Panc1 (cell line): Measurements from ENCODE around the gene ACTN3. TPM values are rescaled to one million over a fixed set of nuclear protein-coding genes. Genes with fewer than 3 reads are reported as not detected.

Source experiments
- ATAC-seq: fragments of 200-7000 bp; cut with Tn5 transposase; 2 replicates; pipeline ENCODE4 v1.9.1; 2020; ENCODE audit warnings: mild to moderate bottlenecking, moderate library complexity
- BruUV-seq: library from RNA; stranded (reverse); fragments of 400-500 nt; replicated peaks from 2 replicates; lab custom pipeline; 2021; lab: Mats Ljungman, UMichigan
- CTCF ChIA-PET: fragments of 300-600 bp; sonication (Branson Sonifier 250); formaldehyde crosslinking; loops from one replicate; lab custom pipeline; 2022; ENCODE audit warnings: antibody characterized with exemption; lab: Charles Lee
- POLR2A ChIA-PET: fragments of 300-600 bp; sonication (Branson Sonifier 250); formaldehyde crosslinking; loops from one replicate; lab custom pipeline; 2022; ENCODE audit warnings: antibody characterized with exemption; lab: Charles Lee
- DNase-seq: peaks from one replicate; pipeline ENCODE4 v3.0.0-alpha.2; 2010; ENCODE audit warnings: low read depth, low spot score
- H3K27ac ChIP-seq: 2 replicates; pipeline ENCODE4 v1.5.1; 2011; ENCODE audit warnings: mild to moderate bottlenecking, low read length, inconsistent platforms
- H3K27me3 ChIP-seq: fragments of 200-500 bp; sonication (Bioruptor generic); 2 replicates; pipeline ENCODE4 v1.6.0; 2014; ENCODE audit warnings: low read length, inconsistent platforms; ENCODE audit not compliant: control insufficient read depth, insufficient read depth
- H3K36me3 ChIP-seq: fragments of 200-500 bp; sonication (Bioruptor generic); 2 replicates; pipeline ENCODE4 v1.5.1; 2014; ENCODE audit warnings: inconsistent platforms, mild to moderate bottlenecking, low read length, moderate library complexity; ENCODE audit not compliant: control insufficient read depth, insufficient read depth
- H3K4me1 ChIP-seq: 2 replicates; pipeline ENCODE4 v1.5.1; 2011; ENCODE audit warnings: inconsistent platforms, mild to moderate bottlenecking, low read length, moderate library complexity; ENCODE audit not compliant: control insufficient read depth, insufficient read depth
- H3K4me3 ChIP-seq, 2 experiments: 2 replicates each; pipeline ENCODE4 v1.5.1; 2011 to 2012; ENCODE audit warnings: low read depth in 2 of 2, low read length in 2 of 2, mild to moderate bottlenecking in 2 of 2, inconsistent platforms in 1 of 2, moderate library complexity in 1 of 2
- H3K9me3 ChIP-seq: fragments of 200-500 bp; sonication (Bioruptor generic); 2 replicates; pipeline ENCODE4 v1.5.1; 2014; ENCODE audit warnings: low read depth, mild to moderate bottlenecking, inconsistent platforms, low read length, moderate library complexity; ENCODE audit not compliant: control insufficient read depth, insufficient read depth
- POLR2AphosphoS5 ChIP-seq: IDR thresholded peaks from 2 replicates; pipeline ENCODE4 v1.6.1; 2012; ENCODE audit warnings: mild to moderate bottlenecking, low read depth, low read length, moderate library complexity
- SIN3A ChIP-seq: IDR thresholded peaks from 2 replicates; pipeline ENCODE4 v1.6.1; 2012; ENCODE audit warnings: low read depth, mild to moderate bottlenecking, low read length, moderate library complexity, borderline replicate concordance; ENCODE audit not compliant: insufficient read depth
- TCF7L2 ChIP-seq: IDR thresholded peaks from 2 replicates; pipeline ENCODE4 v1.6.1; 2011; ENCODE audit warnings: mild to moderate bottlenecking, low read depth, low read length, inconsistent platforms
- in situ Hi-C: cut with HindIII; loops from 2 replicates; pipeline ENCODE4 v1.10.0; 2016; ENCODE audit warnings: low sequenced_read_pairs, low pct_unique_long_range_greater_than_20kb
- intact Hi-C: fragments of 100-400 bp; cut with micrococcal nuclease; formaldehyde crosslinking; loops from one replicate; pipeline ENCODE4 v1.10.0; 2022; ENCODE audit not compliant: unreplicated experiment
- total RNA-seq: library from RNA; stranded (reverse); gene quantifications from one replicate; pipeline ENCODE4 v1.2.1, GENCODE V29; 2021; ENCODE audit not compliant: unreplicated experiment
- TF ChIP-seq, protein P1 (sequence below), 2 experiments: IDR thresholded peaks; 2 replicates each; pipeline ENCODE4 v1.6.1; 2011 to 2012; ENCODE audit warnings: low read depth in 2 of 2, control low read depth in 1 of 2, low read length in 1 of 2, mild to moderate bottlenecking in 1 of 2, moderate library complexity in 1 of 2; ENCODE audit not compliant: insufficient read depth in 1 of 2
- TF ChIP-seq, protein P2 (sequence below): fragments of 450-650 bp; IDR thresholded peaks from 2 replicates; pipeline ENCODE4 v1.5.1; 2017; ENCODE audit warnings: mild to moderate bottlenecking

Gene ACTN3
- total RNA-seq, 1 experiment from 2014 or later = 0.13 TPM

DNA sequence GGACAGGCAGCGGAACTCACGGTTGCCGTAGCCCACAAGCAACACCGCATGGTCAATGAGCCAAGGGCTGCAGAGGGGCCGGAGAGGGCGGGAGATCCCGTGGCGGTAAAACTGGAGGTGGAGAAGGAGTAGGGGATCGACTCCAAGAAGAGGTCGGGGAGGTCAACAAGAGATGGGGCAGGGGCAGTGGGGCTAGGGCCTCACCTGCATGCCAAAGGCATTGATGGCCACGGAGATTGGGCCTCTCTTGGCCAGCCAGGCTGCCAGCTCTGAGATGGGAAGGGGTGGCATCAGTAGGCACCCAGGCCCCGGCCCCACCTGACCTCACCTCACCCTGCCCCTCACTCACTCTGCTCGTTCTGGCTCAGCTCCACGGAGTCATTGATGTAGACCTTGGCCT is 17.8 kb downstream of the ACTN3 start:
- intact Hi-C loops = no loop called here
- Histone ChIP-seq H3K27me3 (no peaks in the 10 kb centered on the region), H3K4me1 (no peaks in the 10 kb centered on the region), H3K27ac (no peak overlapping the region), H3K36me3 (no peaks in the 10 kb centered on the region), H3K4me3 (no peak overlapping the region), H3K9me3 (no peaks in the 10 kb centered on the region)
- no peak for TF ChIP-seq POLR2AphosphoS5
- TF ChIP-seq SIN3A = no peak
- TF ChIP-seq, protein P1, sequence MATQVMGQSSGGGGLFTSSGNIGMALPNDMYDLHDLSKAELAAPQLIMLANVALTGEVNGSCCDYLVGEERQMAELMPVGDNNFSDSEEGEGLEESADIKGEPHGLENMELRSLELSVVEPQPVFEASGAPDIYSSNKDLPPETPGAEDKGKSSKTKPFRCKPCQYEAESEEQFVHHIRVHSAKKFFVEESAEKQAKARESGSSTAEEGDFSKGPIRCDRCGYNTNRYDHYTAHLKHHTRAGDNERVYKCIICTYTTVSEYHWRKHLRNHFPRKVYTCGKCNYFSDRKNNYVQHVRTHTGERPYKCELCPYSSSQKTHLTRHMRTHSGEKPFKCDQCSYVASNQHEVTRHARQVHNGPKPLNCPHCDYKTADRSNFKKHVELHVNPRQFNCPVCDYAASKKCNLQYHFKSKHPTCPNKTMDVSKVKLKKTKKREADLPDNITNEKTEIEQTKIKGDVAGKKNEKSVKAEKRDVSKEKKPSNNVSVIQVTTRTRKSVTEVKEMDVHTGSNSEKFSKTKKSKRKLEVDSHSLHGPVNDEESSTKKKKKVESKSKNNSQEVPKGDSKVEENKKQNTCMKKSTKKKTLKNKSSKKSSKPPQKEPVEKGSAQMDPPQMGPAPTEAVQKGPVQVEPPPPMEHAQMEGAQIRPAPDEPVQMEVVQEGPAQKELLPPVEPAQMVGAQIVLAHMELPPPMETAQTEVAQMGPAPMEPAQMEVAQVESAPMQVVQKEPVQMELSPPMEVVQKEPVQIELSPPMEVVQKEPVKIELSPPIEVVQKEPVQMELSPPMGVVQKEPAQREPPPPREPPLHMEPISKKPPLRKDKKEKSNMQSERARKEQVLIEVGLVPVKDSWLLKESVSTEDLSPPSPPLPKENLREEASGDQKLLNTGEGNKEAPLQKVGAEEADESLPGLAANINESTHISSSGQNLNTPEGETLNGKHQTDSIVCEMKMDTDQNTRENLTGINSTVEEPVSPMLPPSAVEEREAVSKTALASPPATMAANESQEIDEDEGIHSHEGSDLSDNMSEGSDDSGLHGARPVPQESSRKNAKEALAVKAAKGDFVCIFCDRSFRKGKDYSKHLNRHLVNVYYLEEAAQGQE (IDR thresholded peaks at IDR 0.05; ENCODE audit: insufficient read depth in 1 of 2, low read depth in 2 of 2, low read length in 1 of 2) = no peak
- no peak for TF ChIP-seq TCF7L2
- TF ChIP-seq, protein P2, sequence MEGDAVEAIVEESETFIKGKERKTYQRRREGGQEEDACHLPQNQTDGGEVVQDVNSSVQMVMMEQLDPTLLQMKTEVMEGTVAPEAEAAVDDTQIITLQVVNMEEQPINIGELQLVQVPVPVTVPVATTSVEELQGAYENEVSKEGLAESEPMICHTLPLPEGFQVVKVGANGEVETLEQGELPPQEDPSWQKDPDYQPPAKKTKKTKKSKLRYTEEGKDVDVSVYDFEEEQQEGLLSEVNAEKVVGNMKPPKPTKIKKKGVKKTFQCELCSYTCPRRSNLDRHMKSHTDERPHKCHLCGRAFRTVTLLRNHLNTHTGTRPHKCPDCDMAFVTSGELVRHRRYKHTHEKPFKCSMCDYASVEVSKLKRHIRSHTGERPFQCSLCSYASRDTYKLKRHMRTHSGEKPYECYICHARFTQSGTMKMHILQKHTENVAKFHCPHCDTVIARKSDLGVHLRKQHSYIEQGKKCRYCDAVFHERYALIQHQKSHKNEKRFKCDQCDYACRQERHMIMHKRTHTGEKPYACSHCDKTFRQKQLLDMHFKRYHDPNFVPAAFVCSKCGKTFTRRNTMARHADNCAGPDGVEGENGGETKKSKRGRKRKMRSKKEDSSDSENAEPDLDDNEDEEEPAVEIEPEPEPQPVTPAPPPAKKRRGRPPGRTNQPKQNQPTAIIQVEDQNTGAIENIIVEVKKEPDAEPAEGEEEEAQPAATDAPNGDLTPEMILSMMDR = no peak
- CTCF ChIA-PET = no interaction called here
- in situ Hi-C loops = no loop called here
- BruUV-seq = no TSS peak
- ATAC-seq (no peak), DNase-seq (no peak)
- POLR2A ChIA-PET = no interaction called here

DNA sequence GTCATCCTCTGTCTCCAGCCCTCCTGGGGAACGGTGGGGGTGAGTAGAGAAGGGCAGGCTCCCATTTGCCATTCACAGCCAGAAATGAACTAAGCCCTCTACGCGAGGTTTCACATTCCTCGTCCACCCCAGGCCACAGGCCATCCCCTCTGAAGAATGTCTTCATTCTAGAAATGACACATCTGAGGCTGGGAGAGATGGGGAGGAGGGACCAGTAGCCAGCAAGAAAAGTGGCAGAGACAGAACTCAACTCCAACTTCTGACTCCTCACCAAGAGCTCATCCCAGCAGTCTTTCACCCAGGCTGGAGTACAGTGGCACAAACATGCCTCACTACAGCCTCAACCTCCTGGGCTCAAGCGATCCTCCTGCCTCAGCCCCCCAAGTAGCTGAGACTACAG is 18.3 kb downstream of the ACTN3 start:
- H3K36me3 ChIP-seq = no peaks in the 10 kb centered on the region
- ChIA-PET POLR2A (no interaction called here), CTCF (no interaction called here)
- no peak for DNase-seq
- no peaks in the 10 kb centered on the region for H3K4me1 ChIP-seq
- no peaks in the 10 kb centered on the region for H3K9me3 ChIP-seq
- no peaks in the 10 kb centered on the region for H3K27me3 ChIP-seq
- H3K4me3 ChIP-seq = no peak overlapping the region
- no peak overlapping the region for H3K27ac ChIP-seq
- BruUV-seq = no TSS peak
- TF ChIP-seq SIN3A = no peak
- TF ChIP-seq, protein P1 (IDR thresholded peaks at IDR 0.05; ENCODE audit: insufficient read depth in 1 of 2, low read depth in 2 of 2, low read length in 1 of 2) = no peak
- TF ChIP-seq, protein P2 = no peak
- TF ChIP-seq POLR2AphosphoS5 = no peak
- no peak for TF ChIP-seq TCF7L2
- in situ Hi-C loops = no loop called here
- no peak for ATAC-seq
- intact Hi-C loops = no loop called here
